C4-2B (cell line): Measurements from ENCODE around the gene CNTNAP1.

Experiments used
- H3K27ac ChIP-seq: fragments of 450-650 bp; 2 replicates; pipeline ENCODE4 v1.5.1; 2017
- ZFX ChIP-seq: fragments of 450-650 bp; IDR thresholded peaks from 2 replicates; pipeline ENCODE4 v1.6.1; 2017
- TF ChIP-seq, protein P1 (sequence below): fragments of 450-650 bp; conservative IDR thresholded peaks from 2 replicates; pipeline ENCODE4 v1.5.1; 2017; ENCODE audit warnings: mild to moderate bottlenecking

Gene CNTNAP1

GRCh38 chr17:42667088-42667951 is 15.0 kb upstream of the CNTNAP1 start:
- TF ChIP-seq, protein P1, sequence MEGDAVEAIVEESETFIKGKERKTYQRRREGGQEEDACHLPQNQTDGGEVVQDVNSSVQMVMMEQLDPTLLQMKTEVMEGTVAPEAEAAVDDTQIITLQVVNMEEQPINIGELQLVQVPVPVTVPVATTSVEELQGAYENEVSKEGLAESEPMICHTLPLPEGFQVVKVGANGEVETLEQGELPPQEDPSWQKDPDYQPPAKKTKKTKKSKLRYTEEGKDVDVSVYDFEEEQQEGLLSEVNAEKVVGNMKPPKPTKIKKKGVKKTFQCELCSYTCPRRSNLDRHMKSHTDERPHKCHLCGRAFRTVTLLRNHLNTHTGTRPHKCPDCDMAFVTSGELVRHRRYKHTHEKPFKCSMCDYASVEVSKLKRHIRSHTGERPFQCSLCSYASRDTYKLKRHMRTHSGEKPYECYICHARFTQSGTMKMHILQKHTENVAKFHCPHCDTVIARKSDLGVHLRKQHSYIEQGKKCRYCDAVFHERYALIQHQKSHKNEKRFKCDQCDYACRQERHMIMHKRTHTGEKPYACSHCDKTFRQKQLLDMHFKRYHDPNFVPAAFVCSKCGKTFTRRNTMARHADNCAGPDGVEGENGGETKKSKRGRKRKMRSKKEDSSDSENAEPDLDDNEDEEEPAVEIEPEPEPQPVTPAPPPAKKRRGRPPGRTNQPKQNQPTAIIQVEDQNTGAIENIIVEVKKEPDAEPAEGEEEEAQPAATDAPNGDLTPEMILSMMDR = no peak
- TF ChIP-seq ZFX = peak; percentile 20; the same call in 1 of the 2 replicates
- H3K27ac ChIP-seq = peak overlapping the region; percentile 54

- H3K27ac ChIP-seq = peak overlapping the region; percentile 54
- no peak for TF ChIP-seq ZFX
- TF ChIP-seq, protein P1 = no peak
Measured at GRCh38 chr17:42669705-42669976, 12.7 kb upstream of the CNTNAP1 start.

GRCh38 chr17:42669977-42670788 is 12.1 kb upstream of the CNTNAP1 start:
- TF ChIP-seq, protein P1 = no peak
- TF ChIP-seq ZFX = no peak
- no peak overlapping the region for H3K27ac ChIP-seq

GRCh38 chr17:42670789-42671657 is 11.3 kb upstream of the CNTNAP1 start:
- TF ChIP-seq, protein P1 = no peak
- no peak overlapping the region for H3K27ac ChIP-seq

GRCh38 chr17:42672038-42672437 is 10.3 kb upstream of the CNTNAP1 start:
- no peak for TF ChIP-seq ZFX
- TF ChIP-seq, protein P1 = no peak
- no peak overlapping the region for H3K27ac ChIP-seq

DNA sequence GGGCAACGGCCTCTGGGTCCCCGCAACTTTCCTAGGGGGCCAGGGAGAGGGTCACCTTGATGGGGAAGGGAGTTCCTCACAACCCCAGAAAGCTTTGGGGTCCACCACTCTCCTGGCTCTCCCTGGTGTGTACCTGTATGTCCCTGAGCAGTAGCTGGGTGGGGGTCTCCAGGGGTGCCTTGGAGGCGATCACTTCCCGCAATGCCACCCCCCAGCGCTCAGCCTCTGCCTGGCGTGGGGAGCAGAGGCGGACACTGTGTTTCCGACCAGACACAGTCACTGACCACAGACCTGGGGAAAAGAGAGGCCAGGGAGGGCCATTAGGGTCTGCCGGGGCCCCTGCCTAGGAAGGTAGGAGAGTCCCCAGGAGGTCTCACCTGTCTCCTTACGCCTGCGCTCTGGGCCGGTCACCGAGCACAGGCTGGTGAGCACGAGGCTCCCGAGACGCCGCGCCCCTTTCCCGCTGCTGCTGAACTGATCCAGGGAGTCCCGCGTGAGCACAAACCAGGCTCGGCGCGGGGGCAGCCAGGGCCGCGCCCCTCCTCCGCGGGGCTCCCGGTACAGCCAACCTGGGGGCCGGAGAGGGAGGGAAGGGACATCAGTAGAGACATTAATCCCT is 9.0 kb upstream of the CNTNAP1 start:
- TF ChIP-seq, protein P1 = no peak
- no peak for TF ChIP-seq ZFX
- H3K27ac ChIP-seq = no peak overlapping the region
